IPS-15b (cell line): ENCODE measurements around the gene ARMH1.
A peak's percentile ranks its signal among the peaks of the same experiment; 100 is the strongest.
"Not testable (repeated sequence)": the region's sequence is repeated elsewhere in the genome, so short reads cannot be mapped to it uniquely, and the experiment has no call there.

ENCODE experiments used
- H3K27me3 ChIP-seq: one replicate; pipeline ENCODE4 v1.6.1; 2013; ENCODE audit warnings: low read length; ENCODE audit not compliant: control insufficient read depth, insufficient read depth
- H3K36me3 ChIP-seq: one replicate; pipeline ENCODE4 v1.6.1; 2013; ENCODE audit warnings: low read length; ENCODE audit not compliant: control insufficient read depth, insufficient read depth
- H3K4me1 ChIP-seq: one replicate; pipeline ENCODE4 v1.6.1; 2013; ENCODE audit warnings: mild to moderate bottlenecking, low read length; ENCODE audit not compliant: control insufficient read depth, insufficient read depth
- H3K4me3 ChIP-seq: one replicate; pipeline ENCODE4 v1.5.1; 2013; ENCODE audit warnings: low read depth, low read length
- H3K9ac ChIP-seq: one replicate; pipeline ENCODE4 v1.6.1; 2013; ENCODE audit warnings: low read depth, mild to moderate bottlenecking, low read length
- H3K9me3 ChIP-seq: one replicate; pipeline ENCODE4 v1.6.1; 2013; ENCODE audit warnings: mild to moderate bottlenecking, low read length; ENCODE audit not compliant: control insufficient read depth, insufficient read depth

Gene ARMH1

GRCh38 chr1:44739307-44740178 is 65.0 kb downstream of the ARMH1 start, which contains the start of gene KIF2C:
TSS of gene KIF2C (plus strand) at chr1:44739837. CDS start at chr1:44739933, 96 bp downstream.
- Histone ChIP-seq H3K27me3 (no peaks in the 10 kb centered on the region), H3K9me3 (no peaks in the 10 kb centered on the region), H3K4me3 (peak within 1 kb of the TSS; percentile 97), H3K4me1 (no peaks in the 10 kb centered on the region), H3K9ac (peak within 1 kb of the TSS; percentile 97), H3K36me3 (peaks cover 16% of the 10 kb centered on the region)

GRCh38 chr1:44740179-44740617 is 65.7 kb downstream of the ARMH1 start:
- no peaks in the 10 kb centered on the region for H3K4me1 ChIP-seq
- H3K9me3 ChIP-seq: no peaks in the 10 kb centered on the region
- peak overlapping the region; percentile 97 for H3K9ac ChIP-seq
- peak overlapping the region; percentile 97 for H3K4me3 ChIP-seq
- peaks cover 18% of the 10 kb centered on the region for H3K36me3 ChIP-seq
- no peaks in the 10 kb centered on the region for H3K27me3 ChIP-seq

- Histone ChIP-seq H3K4me3 (no peak overlapping the region), H3K27me3 (no peaks in the 10 kb centered on the region), H3K4me1 (no peaks in the 10 kb centered on the region), H3K9ac (no peak overlapping the region), H3K36me3 (peaks cover 32% of the 10 kb centered on the region), H3K9me3 (no peaks in the 10 kb centered on the region)
Measured at GRCh38 chr1:44743211-44743610, 68.7 kb downstream of the ARMH1 start.

- H3K9ac ChIP-seq: no peak overlapping the region
- H3K4me3 ChIP-seq: no peak overlapping the region
- H3K36me3 ChIP-seq: peaks cover 44% of the 10 kb centered on the region
- no peaks in the 10 kb centered on the region for H3K27me3 ChIP-seq
- H3K4me1 ChIP-seq: no peaks in the 10 kb centered on the region
- H3K9me3 ChIP-seq: no peaks in the 10 kb centered on the region
Measured at GRCh38 chr1:44747878-44748277, 73.4 kb downstream of the ARMH1 start.

- Histone ChIP-seq H3K4me3 (no peak overlapping the region), H3K9ac (no peak overlapping the region), H3K36me3 (peaks cover 81% of the 10 kb centered on the region), H3K9me3 (no peaks in the 10 kb centered on the region), H3K4me1 (no peaks in the 10 kb centered on the region), H3K27me3 (no peaks in the 10 kb centered on the region)
Measured at GRCh38 chr1:44757420-44757819, 82.9 kb downstream of the ARMH1 start.

- Histone ChIP-seq H3K27me3 (no peaks in the 10 kb centered on the region), H3K9ac (no peak overlapping the region), H3K4me3 (no peak overlapping the region), H3K36me3 (peaks cover 83% of the 10 kb centered on the region), H3K9me3 (no peaks in the 10 kb centered on the region), H3K4me1 (no peaks in the 10 kb centered on the region)
Measured at GRCh38 chr1:44759077-44759476, 84.6 kb downstream of the ARMH1 start.

- Histone ChIP-seq H3K4me3 (no peak overlapping the region), H3K4me1 (no peaks in the 10 kb centered on the region), H3K36me3 (peaks cover 72% of the 10 kb centered on the region), H3K27me3 (no peaks in the 10 kb centered on the region), H3K9ac (no peak overlapping the region), H3K9me3 (no peaks in the 10 kb centered on the region)
Measured at GRCh38 chr1:44760876-44761275, 86.4 kb downstream of the ARMH1 start.

- not testable (repeated sequence) for H3K4me3 ChIP-seq, H3K27me3 ChIP-seq, H3K4me1 ChIP-seq, H3K9ac ChIP-seq, H3K9me3 ChIP-seq
- H3K36me3 ChIP-seq: peaks cover 41% of the 10 kb centered on the region
Measured at GRCh38 chr1:44766421-44766820, 91.9 kb downstream of the ARMH1 start.
